IMR-90 (cell line): ENCODE measurements around the gene FASTKD1.

Source experiments
- CTCF ChIP-seq: conservative IDR thresholded peaks from 2 replicates; pipeline ENCODE4 v1.5.1; 2012; ENCODE audit warnings: mild to moderate bottlenecking, low read depth, low read length, improper control_type of control experiment
- ELK1 ChIP-seq: fragments of 150-350 bp; IDR thresholded peaks from 2 replicates; pipeline ENCODE4 v1.6.1; 2016; ENCODE audit warnings: low read depth, mild to moderate bottlenecking, low read length, moderate library complexity, borderline replicate concordance
- FOS ChIP-seq: fragments of 150-350 bp; IDR thresholded peaks from 2 replicates; pipeline ENCODE4 v1.6.1; 2016; ENCODE audit warnings: low read depth, low read length
- POLR2A ChIP-seq: IDR thresholded peaks from 2 replicates; pipeline ENCODE4 v1.6.1; 2012; ENCODE audit warnings: mild to moderate bottlenecking, low read depth, low read length
- RAD21 ChIP-seq: IDR thresholded peaks from 2 replicates; pipeline ENCODE4 v1.6.1; 2012; ENCODE audit warnings: low read length, improper control_type of control experiment
- RFX5 ChIP-seq: IDR thresholded peaks from 2 replicates; pipeline ENCODE4 v1.8.0; 2012; ENCODE audit warnings: low read depth, mild to moderate bottlenecking, low read length, moderate library complexity
- USF2 ChIP-seq: fragments of 150-350 bp; IDR thresholded peaks from 2 replicates; pipeline ENCODE4 v1.6.1; 2017; ENCODE audit warnings: mild to moderate bottlenecking, antibody characterized with exemption, low read length, low read depth

- no peak for TF ChIP-seq USF2
- no peak for TF ChIP-seq CTCF
- no peak for TF ChIP-seq RFX5
- TF ChIP-seq FOS: no peak
- no peak for TF ChIP-seq RAD21
- TF ChIP-seq POLR2A: no peak
- no peak for TF ChIP-seq ELK1
These were observed 17.1 kb upstream of the FASTKD1 start for GRCh38 chr2:169590804-169591203.
